Endometrial microvascular endothelial cells (primary cell): ENCODE data around the gene PARD3. TPM values are rescaled to one million over a fixed set of nuclear protein-coding genes. Genes with fewer than 3 reads are reported as not detected.

Experiments used
- in situ Hi-C: cut with HindIII; loops from 2 replicates; pipeline ENCODE4 v1.10.0; 2017; ENCODE audit warnings: low sequenced_read_pairs, low pct_unique_long_range_greater_than_20kb; ENCODE audit errors: inconsistent ontology term
- total RNA-seq: library from RNA; depleted of rRNA; stranded (reverse); fragments of >200 nt; gene quantifications from one replicate; pipeline ENCODE4 v1.2.3, GENCODE V29; 2015; ENCODE audit errors: inconsistent ontology term

Gene PARD3
- total RNA-seq, 1 donor from 2014 or later, result 21.5 TPM

DNA sequence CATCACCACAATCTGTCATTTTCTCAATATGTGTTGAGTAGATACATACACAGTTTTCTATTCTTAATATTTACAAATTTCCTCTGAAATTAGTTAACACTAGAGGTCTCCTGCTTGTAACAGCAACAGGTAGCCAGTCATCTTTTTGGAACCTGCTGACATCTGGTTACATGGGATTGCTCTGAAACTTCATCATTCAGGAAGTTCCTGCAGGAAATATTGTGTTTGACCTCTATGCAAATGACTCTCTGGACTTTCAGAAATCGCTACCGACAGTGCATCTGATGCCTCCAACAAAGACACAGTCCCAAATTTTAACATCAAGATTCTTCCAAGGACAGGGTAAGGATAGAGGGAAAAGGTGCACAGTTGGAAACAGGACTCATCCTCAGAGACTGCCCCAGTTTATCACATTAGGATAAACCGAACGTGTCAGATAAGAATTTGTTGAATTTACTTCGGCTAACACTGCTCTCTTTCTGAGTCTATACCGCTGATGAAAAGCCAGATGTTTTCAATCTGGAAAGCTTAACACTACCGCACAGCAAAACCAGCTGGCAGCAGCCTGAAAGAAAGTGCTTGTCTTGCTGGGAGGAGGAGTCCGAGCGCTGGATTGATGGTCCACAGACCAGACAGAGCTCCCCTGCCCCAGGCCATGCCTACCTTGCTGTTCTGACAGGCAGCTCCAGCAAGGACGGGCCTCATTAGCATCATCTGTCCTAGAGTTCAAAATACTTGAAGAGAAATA, 633.4 kb downstream of the PARD3 start:
- in situ Hi-C loops, result no loop called here

GRCh38 chr10:34180749-34181148, 634.3 kb downstream of the PARD3 start:
- in situ Hi-C loops, result no loop called here

DNA sequence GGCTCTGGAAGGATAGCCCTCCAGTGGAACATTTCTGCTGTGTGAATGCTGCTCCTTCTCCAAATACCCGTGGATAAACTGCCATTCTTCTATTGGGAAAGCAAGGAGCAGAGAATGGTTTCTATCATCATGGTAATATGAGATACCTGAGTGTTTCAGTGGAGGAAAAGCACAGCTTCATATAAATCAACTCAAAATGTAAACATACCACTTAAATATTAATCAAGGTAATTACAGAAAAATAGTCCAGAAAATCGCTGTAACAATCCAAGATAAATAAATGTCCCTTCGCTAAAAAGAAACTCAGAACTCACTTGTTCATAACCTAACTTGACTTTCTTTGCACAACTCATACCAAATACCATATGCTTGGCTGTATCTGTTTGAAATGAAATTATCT, 635.8 kb downstream of the PARD3 start:
- in situ Hi-C loops, result no loop called here

DNA sequence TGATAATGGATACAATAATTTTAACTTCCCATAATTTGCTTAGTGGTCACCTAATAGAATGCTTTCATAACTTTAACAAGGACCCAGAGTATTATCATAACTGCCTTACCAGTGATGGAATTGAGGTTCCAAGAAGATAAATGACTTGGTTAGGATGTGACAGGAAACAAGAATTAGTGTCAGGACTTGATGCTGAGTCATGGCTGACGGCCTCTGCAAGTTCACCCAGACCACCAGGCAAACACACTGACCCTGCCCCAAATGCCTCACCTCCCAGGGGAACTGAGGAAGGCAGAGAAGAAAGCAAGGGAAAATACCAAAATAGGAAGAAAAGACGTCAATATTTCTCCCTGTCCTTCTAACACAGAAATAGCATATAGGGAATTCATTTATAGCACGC, 636.3 kb downstream of the PARD3 start:
- in situ Hi-C loops, result no loop called here

GRCh38 chr10:34178196-34178595, 636.9 kb downstream of the PARD3 start:
- in situ Hi-C loops, result no loop called here

DNA sequence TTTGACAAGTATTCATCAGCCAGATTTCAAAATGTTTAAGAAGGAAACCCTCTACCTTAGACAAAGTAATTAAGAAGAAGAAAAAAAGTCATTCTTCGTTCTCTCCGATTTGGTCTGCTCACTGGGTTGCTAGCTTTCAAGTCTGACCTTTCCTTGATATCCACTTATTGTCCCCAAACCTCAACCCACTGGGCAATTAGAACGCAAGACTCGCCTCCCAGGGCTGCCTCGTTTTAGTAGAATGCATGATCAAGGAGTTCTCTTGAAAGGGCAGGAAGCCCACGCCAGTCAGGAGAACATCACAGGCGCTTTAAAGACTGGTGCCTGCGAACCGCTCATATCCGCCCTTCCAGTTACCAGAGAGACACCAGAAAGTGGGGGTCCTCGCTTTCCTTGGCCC, 637.7 kb downstream of the PARD3 start:
- in situ Hi-C loops, result no loop called here

DNA sequence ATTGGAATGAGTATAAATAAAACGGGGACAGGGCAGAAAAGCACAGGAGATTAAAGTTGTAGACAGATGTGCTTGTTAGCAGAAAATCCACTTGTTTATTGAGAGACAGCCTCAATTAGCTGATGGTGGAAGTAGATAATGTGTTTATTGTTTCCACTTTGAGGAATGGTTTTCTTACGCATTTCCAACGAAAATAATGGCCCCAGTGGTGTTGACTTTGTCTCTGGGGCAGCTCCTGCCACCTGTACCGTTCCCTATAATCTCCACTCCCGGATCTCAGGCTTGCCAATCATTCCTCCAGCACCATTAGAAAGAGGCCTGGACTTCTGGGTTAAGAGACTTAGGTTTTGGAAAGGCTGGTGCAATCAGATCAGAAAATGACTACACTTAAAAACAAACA, 638.7 kb downstream of the PARD3 start:
- in situ Hi-C loops, result no loop called here

GRCh38 chr10:34175121-34175520, 640.0 kb downstream of the PARD3 start:
- in situ Hi-C loops, result no loop called here

DNA sequence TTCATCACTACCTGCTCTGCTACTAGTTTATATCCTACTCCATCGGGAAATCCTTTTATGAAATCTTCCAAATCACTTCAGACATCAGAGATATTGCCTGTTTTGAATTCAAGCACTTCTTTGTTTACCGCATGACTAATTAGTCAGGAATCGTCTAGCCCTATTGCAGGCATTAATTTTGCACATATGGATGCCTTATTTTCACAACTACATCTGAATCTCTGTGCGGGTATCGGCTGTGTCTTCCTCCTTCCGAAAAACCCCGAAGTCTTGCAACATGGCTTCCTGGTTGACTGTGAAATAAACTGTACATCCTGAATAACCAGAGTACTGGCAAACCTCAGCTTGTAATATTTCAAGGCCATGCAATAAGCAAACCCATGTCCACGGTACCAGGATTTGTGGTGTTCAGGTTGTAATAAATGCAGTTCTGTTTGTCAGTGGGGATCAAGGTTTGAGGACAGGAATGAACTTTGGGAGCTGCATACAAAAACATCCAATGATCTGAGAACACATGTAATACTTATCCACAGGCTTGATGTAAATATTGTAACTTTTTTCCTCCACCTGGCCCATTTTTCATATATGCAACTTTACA, 642.1 kb downstream of the PARD3 start:
- in situ Hi-C loops, result no loop called here

DNA sequence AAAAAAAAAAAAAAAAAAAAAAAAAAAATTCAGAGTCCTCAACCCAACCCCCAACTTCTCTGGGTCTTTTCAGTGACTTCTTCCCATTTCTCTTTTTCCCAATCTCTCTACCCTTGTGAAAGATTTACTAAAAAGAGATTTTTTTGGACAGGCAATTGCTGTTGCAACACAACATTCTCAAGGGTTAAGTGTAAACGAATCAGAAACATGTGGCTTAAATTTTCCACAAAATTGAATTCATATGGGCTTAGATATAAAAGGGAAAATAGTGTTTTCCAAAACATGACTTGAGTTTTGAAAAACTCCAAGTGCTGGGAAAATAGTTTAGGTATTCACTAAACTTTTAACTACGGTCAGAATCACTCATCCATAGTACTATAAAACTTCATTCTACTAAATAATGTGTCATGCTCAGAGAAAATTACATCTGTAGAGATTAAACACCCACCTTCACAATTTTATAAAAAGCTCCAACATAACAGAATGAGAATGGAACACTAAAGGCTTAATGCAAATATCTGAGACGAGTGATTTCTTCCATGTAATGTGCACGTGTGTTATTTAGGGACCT, 643.1 kb downstream of the PARD3 start:
- in situ Hi-C loops, result no loop called here

DNA sequence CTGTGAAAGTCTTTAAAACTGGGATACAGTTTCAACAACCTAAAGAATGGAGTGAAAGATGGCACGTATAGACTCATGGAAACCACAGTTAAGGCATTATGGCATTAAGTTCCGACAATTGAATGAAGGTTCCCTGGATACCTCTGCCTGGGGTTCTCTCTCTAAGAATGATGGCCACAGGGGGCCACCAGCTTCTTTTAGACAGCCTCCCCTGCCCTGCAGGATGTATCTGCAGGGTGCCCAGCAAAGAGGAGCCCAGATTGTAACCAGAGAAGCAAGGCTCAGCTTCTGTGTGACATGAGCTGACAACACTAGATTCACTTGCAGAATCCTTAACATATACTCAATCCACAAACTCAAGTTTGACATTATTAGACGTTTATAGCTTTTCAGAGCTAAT, 645.4 kb downstream of the PARD3 start:
- in situ Hi-C loops, result no loop called here

DNA sequence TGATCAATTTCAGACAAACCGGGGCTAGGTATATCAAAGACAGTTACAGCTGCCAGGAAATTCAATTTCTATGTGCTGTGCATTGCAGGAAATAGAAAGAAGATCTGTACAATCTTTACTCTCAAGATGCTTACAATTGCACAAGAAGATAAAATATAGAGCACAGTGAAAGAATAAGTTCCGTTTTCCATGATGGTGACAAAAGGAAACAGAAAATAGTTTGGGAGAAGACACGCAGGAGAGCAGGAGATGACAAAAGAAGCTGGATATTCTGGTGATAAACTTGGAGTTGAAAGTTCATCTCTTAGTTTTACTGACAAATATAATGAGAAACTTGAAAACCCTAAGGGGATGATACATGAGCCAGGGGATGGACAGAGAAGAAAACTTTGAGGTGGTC, 646.0 kb downstream of the PARD3 start:
- in situ Hi-C loops, result no loop called here

DNA sequence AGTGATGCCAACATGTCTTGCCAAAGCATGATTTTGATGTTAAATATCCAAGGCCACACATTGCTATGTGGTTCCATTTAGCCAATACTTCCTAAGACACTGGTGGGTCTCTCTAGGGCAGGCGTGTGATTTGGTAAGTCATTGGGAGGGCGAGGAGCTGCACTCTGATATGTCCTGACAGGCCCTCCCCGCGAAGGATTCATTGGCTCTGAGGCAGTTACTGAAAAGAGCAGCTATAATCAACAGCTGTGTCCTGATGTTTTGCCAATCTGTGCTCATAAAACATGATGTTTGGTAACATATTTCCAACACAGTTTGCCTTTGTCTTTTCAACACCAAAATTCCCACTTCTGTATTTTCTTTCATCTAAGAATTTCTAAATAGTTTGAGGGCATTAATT, 646.7 kb downstream of the PARD3 start:
- in situ Hi-C loops, result no loop called here

GRCh38 chr10:34166823-34167222, 648.3 kb downstream of the PARD3 start:
- in situ Hi-C loops, result no loop called here

- in situ Hi-C loops, result no loop called here
These were observed 648.7 kb downstream of the PARD3 start for GRCh38 chr10:34166354-34166753.

DNA sequence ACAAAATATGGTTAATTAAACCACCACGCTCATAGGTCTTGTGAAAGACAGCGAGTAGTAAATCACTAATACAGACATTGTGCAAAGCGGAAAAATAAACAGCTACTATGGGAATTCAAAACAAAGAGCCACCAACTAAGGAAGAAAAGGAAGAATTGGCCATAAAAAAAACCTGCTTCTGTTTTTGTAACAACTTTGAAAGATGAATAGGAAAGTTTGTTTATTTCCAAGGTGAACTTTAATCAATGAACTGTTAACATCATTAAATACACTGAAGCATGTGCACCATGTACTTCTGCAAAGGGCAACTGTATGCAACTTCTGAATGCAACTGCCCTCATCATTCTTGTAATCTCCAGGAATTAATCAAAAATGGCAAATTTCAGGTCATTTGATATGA, 651.1 kb downstream of the PARD3 start:
- in situ Hi-C loops, result no loop called here

GRCh38 chr10:34163075-34163905, 651.8 kb downstream of the PARD3 start:
- in situ Hi-C loops, result no loop called here

DNA sequence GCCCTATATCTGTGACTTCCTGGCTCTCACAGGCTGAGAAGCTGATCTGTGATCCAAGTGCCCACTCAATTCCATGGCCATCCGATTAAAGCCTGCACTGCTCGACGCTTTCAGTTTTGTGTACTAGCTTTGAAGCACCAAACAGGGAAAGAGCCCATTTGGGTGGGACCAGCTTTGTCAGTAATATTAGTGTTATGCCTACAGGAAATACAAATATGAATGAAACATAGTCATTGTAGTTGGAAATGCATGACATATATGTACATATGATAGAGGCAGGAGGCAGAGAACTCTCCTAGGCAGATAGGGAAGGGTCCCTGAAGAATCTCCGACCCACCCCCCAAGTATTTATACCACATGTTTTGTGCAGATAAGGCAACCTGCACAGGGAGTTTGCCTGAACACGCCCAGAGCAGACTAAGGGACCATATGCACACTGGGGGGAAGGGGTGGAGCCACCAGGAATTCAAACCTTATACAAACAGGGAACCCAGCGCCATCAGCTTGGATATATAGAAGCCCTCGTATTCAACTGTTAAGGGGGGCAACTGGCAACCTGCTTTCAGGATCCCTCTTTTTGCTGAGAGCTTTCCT, 653.2 kb downstream of the PARD3 start:
- in situ Hi-C loops, result no loop called here

DNA sequence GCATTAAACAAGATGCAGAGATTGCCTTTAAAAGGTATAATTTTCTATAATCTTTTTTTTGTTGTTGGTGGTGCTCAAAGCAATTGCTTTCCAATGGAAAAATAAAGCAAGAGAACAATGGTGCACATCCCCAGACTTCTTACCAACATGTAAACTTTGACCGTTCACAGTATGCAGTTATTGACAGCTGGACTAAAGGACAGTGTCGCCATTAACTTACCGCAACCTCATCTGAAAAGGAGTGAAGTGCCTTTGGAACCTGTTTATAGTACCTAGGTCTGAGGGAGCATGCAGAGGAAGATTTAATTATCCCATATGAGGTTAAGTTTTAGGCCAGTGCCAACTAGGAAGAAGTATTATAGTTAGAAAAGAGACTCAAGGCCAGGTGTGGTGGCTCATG, 654.5 kb downstream of the PARD3 start:
- in situ Hi-C loops, result no loop called here
